GM12864 (cell line): ENCODE results near the gene EEA1.

Experiments used
- DNase-seq: peaks from one replicate; pipeline ENCODE4 v3.0.0-alpha.2; 2011; ENCODE audit warnings: low read depth
- H3K4me3 ChIP-seq: 2 replicates; pipeline ENCODE4 v1.5.1; 2011; ENCODE audit warnings: mild to moderate bottlenecking, low read depth, low read length, control low read depth
- CTCF ChIP-seq: IDR thresholded peaks from 2 replicates; pipeline ENCODE4 v1.5.1; 2011; ENCODE audit warnings: low read depth, mild to moderate bottlenecking, moderate library complexity, low read length, control low read depth, inconsistent platforms; ENCODE audit errors: missing control alignments

EEA1 gene

DNA sequence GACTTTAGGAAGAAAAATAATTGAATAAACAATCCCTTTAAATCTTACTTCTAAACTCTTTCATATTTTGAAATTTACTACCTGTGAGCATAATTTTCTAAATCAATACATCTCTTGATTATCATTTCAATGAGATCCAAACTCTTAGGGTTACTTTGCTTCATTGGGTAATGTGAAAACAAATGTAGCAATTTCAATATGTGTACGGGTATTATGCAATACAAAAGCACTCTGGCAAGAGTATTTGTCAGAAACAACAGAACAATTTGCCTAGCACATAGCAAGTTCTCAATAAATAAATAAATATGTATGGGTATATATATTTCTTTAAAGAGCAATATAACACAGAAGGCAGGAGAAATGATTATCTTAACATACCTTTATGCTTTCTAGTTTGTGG is 149.2 kb downstream of the EEA1 start:
- no peak overlapping the region for H3K4me3 ChIP-seq
- DNase-seq, result no peak
- no peak for TF ChIP-seq CTCF

DNA sequence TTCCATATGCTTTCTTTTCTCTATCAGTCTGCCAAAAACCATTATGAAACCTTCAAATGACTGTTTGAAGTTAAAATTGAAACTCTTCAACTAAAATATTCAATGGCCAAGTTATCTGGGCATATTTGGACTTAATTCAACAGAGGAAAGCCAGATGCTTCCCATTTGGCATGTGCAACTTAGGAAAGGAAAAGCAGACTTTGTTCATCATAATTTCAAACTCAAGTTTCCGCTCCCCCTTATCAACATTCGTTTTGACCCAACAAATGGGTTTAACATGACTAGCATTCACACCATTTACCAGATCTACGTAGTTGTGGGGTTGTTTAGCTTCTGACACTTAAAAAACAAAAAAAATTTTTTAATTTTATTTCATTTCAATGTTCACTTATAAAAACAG is 150.6 kb downstream of the EEA1 start:
- DNase-seq, result no peak
- no peak for TF ChIP-seq CTCF
- no peak overlapping the region for H3K4me3 ChIP-seq

GRCh38 chr12:92775416-92775815 is 153.7 kb downstream of the EEA1 start:
- no peak for DNase-seq
- no peak for TF ChIP-seq CTCF
- H3K4me3 ChIP-seq, result no peak overlapping the region

DNA sequence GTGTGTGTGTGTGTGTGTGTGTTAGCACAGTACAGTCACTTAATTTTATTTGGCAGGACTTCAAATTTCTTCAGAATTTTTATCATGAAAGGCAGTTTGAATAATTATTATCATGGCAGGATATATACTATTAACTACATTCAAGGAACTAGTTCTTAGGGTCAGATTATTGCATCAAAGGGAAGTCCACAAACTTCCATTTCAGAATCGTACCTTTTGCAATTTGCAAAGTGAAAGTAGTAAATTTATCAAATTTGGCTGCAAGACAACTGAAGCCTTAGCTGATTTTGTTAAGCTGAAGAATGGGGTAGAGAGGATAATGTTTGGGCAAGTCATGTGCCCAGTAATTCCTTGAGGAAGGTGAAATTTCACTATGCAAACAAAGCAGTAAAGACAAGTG is 158.1 kb downstream of the EEA1 start:
- no peak overlapping the region for H3K4me3 ChIP-seq
- TF ChIP-seq CTCF, result no peak

GRCh38 chr12:92769124-92769901 is 159.8 kb downstream of the EEA1 start:
- peak; percentile 8 for DNase-seq
- no peak for TF ChIP-seq CTCF
- no peak overlapping the region for H3K4me3 ChIP-seq

More for the DNA sequence above, 158.1 kb downstream of the EEA1 start:
- no peak for DNase-seq

DNA sequence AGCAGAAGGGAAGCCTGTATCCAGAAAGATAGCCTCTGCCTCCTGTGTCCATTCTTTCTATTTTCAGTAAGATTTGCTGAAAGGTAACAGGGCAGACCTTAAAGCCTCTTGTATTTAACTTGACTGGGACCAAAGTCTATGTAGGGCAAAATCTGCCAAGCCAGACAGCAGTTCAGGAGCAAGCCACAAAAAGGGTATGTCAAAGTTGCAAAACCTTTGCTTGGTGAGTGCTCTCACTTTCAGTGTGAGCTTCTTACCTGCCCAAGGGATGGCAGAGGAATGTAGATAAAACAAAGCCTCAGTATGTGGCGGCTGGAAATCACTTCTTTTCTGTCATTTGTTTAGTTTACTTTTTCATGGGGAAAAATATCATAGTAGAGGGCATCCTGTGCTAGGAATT is 163.2 kb downstream of the EEA1 start:
- H3K4me3 ChIP-seq, result no peak overlapping the region
- no peak for DNase-seq
- TF ChIP-seq CTCF, result no peak

GRCh38 chr12:92764831-92765230 is 164.3 kb downstream of the EEA1 start:
- H3K4me3 ChIP-seq, result no peak overlapping the region
- no peak for DNase-seq

More at GRCh38 chr12:92764831-92765230, 164.3 kb downstream of the EEA1 start:
- TF ChIP-seq CTCF, result no peak
